DOHH2 (cell line): Measurements from ENCODE around the gene TCF12.
A peak's percentile ranks its signal among the peaks of the same experiment; 100 is the strongest.

Source experiments
- H3F3A ChIP-seq: fragments of 200-600 bp; sonication (generic), shearing (Covaris generic); 2 replicates; pipeline ENCODE4 v1.6.0; 2016; ENCODE audit warnings: antibody characterized with exemption, mild to moderate bottlenecking; ENCODE audit not compliant: control insufficient read depth, insufficient read depth
- H3K27ac ChIP-seq: fragments of 200-600 bp; sonication (generic); 2 replicates; pipeline ENCODE4 v1.5.1; 2014; ENCODE audit warnings: low read depth, mild to moderate bottlenecking, low read length, moderate library complexity
- H3K27me3 ChIP-seq: fragments of 200-600 bp; sonication (generic); 2 replicates; pipeline ENCODE4 v1.6.1; 2014; ENCODE audit warnings: mild to moderate bottlenecking, low read length, mixed read lengths; ENCODE audit not compliant: control insufficient read depth
- H3K36me3 ChIP-seq: fragments of 200-600 bp; sonication (generic); 2 replicates; pipeline ENCODE4 v1.6.1; 2014; ENCODE audit warnings: mild to moderate bottlenecking, low read length, moderate library complexity, mixed read lengths; ENCODE audit not compliant: control insufficient read depth
- H3K4me1 ChIP-seq: fragments of 200-600 bp; sonication (generic); 2 replicates; pipeline ENCODE4 v1.6.1; 2014; ENCODE audit warnings: mild to moderate bottlenecking, low read length, mixed read lengths; ENCODE audit not compliant: control insufficient read depth
- H3K4me2 ChIP-seq: fragments of 200-600 bp; sonication (generic); 2 replicates; pipeline ENCODE4 v1.6.0; 2014; ENCODE audit warnings: mild to moderate bottlenecking, low read length, moderate library complexity
- H3K4me3 ChIP-seq: fragments of 200-600 bp; sonication (generic); 2 replicates; pipeline ENCODE4 v1.5.1; 2014; ENCODE audit warnings: mild to moderate bottlenecking, low read length, mixed read lengths
- H3K79me2 ChIP-seq: fragments of 200-600 bp; sonication (generic); 2 replicates; pipeline ENCODE4 v1.6.1; 2014; ENCODE audit warnings: mild to moderate bottlenecking, low read length, mixed read lengths; ENCODE audit not compliant: control insufficient read depth
- H3K9me2 ChIP-seq: fragments of 200-600 bp; sonication (generic); replicated peaks from 2 replicates; pipeline ENCODE4 v1.6.1; 2014; ENCODE audit warnings: mild to moderate bottlenecking, low read length, mixed read lengths; ENCODE audit not compliant: control insufficient read depth
- H3K9me3 ChIP-seq: fragments of 200-600 bp; sonication (generic); 2 replicates; pipeline ENCODE4 v1.6.1; 2014; ENCODE audit warnings: antibody characterized with exemption, low read length, mixed read lengths; ENCODE audit not compliant: control insufficient read depth, insufficient read depth
- H4K20me1 ChIP-seq: fragments of 200-600 bp; sonication (generic); 2 replicates; pipeline ENCODE4 v1.6.0; 2014; ENCODE audit warnings: low read depth, mild to moderate bottlenecking, antibody characterized with exemption, low read length, moderate library complexity; ENCODE audit not compliant: control insufficient read depth, insufficient read depth
- EZH2phosphoT487 ChIP-seq: fragments of 200-600 bp; sonication (generic); IDR thresholded peaks from 2 replicates; pipeline ENCODE4 v1.6.1; 2017; ENCODE audit warnings: borderline replicate concordance, mild to moderate bottlenecking, antibody characterized with exemption, low read length, moderate library complexity, mixed read lengths
- TF ChIP-seq, protein P1 (sequence below): fragments of 200-600 bp; sonication (generic); IDR thresholded peaks from one replicate; pipeline ENCODE4 v1.5.1; 2014; ENCODE audit warnings: antibody characterized with exemption, mild to moderate bottlenecking, low read depth, low read length; ENCODE audit not compliant: poor library complexity, severe bottlenecking

The TCF12 gene

DNA sequence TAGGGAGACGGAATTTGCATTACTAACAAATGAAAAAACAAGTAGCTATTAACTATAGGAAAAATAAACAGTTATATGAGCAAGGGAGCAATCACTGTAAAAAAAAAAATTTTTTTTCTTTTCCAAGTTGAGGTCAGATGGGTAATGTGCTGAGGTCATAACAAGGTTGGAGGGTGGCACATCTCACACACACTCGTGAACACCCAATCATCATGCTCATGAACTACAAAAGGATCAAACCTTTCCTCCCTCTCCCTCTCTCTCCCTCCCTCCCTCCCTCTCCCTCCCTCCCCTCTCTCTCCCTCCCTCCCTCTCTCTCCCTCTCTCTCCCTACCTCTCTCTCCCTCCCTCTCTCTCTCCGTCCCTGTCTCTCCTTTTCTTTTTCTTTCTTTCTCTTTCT lies 360.0 kb downstream of the TCF12 start:
- TF ChIP-seq EZH2phosphoT487: no peak
- TF ChIP-seq, protein P1, sequence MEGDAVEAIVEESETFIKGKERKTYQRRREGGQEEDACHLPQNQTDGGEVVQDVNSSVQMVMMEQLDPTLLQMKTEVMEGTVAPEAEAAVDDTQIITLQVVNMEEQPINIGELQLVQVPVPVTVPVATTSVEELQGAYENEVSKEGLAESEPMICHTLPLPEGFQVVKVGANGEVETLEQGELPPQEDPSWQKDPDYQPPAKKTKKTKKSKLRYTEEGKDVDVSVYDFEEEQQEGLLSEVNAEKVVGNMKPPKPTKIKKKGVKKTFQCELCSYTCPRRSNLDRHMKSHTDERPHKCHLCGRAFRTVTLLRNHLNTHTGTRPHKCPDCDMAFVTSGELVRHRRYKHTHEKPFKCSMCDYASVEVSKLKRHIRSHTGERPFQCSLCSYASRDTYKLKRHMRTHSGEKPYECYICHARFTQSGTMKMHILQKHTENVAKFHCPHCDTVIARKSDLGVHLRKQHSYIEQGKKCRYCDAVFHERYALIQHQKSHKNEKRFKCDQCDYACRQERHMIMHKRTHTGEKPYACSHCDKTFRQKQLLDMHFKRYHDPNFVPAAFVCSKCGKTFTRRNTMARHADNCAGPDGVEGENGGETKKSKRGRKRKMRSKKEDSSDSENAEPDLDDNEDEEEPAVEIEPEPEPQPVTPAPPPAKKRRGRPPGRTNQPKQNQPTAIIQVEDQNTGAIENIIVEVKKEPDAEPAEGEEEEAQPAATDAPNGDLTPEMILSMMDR: no peak
- H3F3A ChIP-seq: 0 out of 2 replicates have a peak, but pooled peaks cover 4% of the 10 kb centered on the region
- H3K4me3 ChIP-seq: no peak overlapping the region
- no peaks in the 10 kb centered on the region for H3K9me3 ChIP-seq
- peaks cover 32% of the 10 kb centered on the region for H3K4me1 ChIP-seq
- H4K20me1 ChIP-seq: no peaks in the 10 kb centered on the region
- H3K9me2 ChIP-seq: no peaks in the 10 kb centered on the region
- no peak overlapping the region for H3K4me2 ChIP-seq
- H3K36me3 ChIP-seq: peaks cover 43% of the 10 kb centered on the region
- no peaks in the 10 kb centered on the region for H3K79me2 ChIP-seq
- no peak overlapping the region for H3K27ac ChIP-seq
- no peaks in the 10 kb centered on the region for H3K27me3 ChIP-seq

DNA sequence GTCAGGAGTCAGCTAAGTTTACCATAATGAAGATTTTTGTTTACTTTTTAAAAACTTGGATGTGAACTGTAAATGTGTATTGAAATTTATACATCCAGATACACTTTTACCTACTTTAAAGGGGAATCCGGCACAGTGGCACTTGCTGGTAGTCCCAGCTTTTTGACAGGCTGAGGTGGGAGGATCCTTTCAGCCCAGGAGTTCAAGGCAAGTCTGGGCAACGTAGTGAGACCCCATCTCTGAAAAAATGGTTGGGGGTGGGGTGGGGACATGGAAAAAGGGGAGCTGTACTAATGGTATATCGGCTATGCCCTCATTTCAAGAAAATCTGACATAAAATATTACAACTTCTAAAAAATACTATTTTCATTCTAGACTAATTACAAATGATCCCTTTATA lies 362.0 kb downstream of the TCF12 start:
- Histone ChIP-seq H3K4me2 (no peak overlapping the region; the same call in 1 of the 2 replicates), H3K27me3 (no peaks in the 10 kb centered on the region), H3K27ac (no peak overlapping the region), H3K9me2 (no peaks in the 10 kb centered on the region), H4K20me1 (no peaks in the 10 kb centered on the region), H3K4me3 (no peak overlapping the region), H3K36me3 (peaks cover 34% of the 10 kb centered on the region), H3F3A (peaks cover 8% of the 10 kb centered on the region; the same call in 1 of the 2 replicates), H3K4me1 (peaks cover 51% of the 10 kb centered on the region), H3K9me3 (no peaks in the 10 kb centered on the region), H3K79me2 (no peaks in the 10 kb centered on the region)
- TF ChIP-seq, protein P1: no peak
- no peak for TF ChIP-seq EZH2phosphoT487

DNA sequence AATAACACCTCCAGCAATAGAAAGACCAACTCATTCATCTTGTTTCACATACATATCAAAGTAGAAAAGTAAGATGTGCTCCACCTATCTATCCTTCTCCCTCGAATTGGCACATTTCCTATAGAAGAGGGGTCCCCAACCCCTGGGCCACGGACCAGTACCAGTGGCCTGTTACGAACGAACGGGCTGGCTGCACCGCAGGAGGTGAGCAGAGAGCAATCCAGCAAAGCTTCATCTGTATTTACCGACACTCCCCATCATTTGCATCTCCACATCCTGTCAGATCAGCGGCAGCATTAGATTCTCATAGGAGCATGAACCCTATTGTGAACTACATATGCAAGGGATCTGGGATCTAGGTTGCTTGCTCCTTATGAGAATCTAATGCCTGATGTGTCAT lies 362.9 kb downstream of the TCF12 start:
- Histone ChIP-seq H3F3A (peaks cover 8% of the 10 kb centered on the region; the same call in 1 of the 2 replicates), H3K36me3 (peaks cover 34% of the 10 kb centered on the region), H3K27me3 (no peaks in the 10 kb centered on the region), H3K79me2 (no peaks in the 10 kb centered on the region), H3K27ac (no peak overlapping the region), H3K4me1 (peaks cover 60% of the 10 kb centered on the region), H3K9me2 (no peaks in the 10 kb centered on the region), H4K20me1 (no peaks in the 10 kb centered on the region), H3K9me3 (no peaks in the 10 kb centered on the region), H3K4me3 (peak overlapping the region; percentile 38), H3K4me2 (peak overlapping the region; percentile 75)
- no peak for TF ChIP-seq EZH2phosphoT487
- TF ChIP-seq, protein P1: no peak

DNA sequence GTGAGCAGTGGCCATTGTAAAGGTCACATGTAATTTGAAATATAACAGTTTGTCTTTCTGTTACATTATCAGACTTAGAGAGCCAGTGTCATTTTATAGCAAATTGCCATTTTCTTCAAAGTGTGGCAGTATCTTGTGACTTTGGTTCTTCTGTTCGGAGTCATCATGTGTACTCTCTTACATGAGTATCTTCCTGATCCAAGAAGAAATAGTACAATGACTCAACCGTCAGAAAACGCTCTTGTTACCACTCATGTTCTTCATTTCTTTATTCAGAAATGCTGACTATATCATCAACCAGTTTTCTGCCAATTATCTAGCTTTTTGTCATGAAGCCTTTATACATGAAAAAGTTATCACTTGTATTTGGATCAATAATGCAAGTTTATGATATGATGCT lies 364.2 kb downstream of the TCF12 start:
- Histone ChIP-seq H3F3A (peaks cover 8% of the 10 kb centered on the region; the same call in 1 of the 2 replicates), H3K9me3 (no peaks in the 10 kb centered on the region), H3K4me1 (peaks cover 74% of the 10 kb centered on the region), H3K36me3 (peaks cover 47% of the 10 kb centered on the region), H3K79me2 (no peaks in the 10 kb centered on the region), H3K4me3 (no peak overlapping the region), H3K4me2 (peak overlapping the region; percentile 75), H4K20me1 (no peaks in the 10 kb centered on the region), H3K27me3 (no peaks in the 10 kb centered on the region), H3K27ac (no peak overlapping the region), H3K9me2 (no peaks in the 10 kb centered on the region)
- TF ChIP-seq, protein P1: no peak
- TF ChIP-seq EZH2phosphoT487: no peak
